ENCODE measurements around the gene RNF2. TPM values are rescaled to one million over a fixed set of nuclear protein-coding genes. Genes with fewer than 3 reads are reported as not detected.

Gene RNF2
- total and polyA plus RNA-seq, 10 of the 15 experiments (the other 5 are each of a cell fraction or from before 2014, with no cell fraction given), result 4.8 to 36.3 (median 15.1) TPM

DNA sequence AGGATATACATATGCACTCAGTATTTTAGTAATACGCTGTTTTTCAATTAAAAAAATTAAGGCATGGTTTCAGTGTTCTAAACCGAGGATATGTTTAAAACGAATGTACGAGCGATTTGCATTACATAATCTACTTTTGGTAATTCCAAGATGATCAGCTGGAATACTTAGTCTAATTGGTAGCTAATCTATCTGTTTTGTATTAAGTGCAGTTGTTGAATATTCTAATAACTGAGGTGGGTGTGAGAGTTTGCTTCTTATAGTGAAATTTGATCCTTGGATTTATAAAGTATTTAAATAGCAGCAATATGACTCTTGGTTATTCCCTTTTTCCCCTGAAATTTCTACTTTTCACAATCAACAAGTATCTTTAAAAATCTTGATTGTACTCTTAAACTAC, 1.3 kb downstream of the RNF2 start:
- no peak for FAIRE-seq
- no peaks in the 10 kb centered on the region for H4K20me1 ChIP-seq (ENCODE audit: control insufficient read depth, insufficient read depth)
- intact Hi-C loops (cut with micrococcal nuclease; ENCODE audit: unreplicated experiment) (loop anchor here (5.0 kb wide), 1 partner anchor 111 kb away; the partner anchor contains the start of genes SWT1 and TRMT1L), in situ Hi-C loops (cut with MboI) (no loop called here)
- no peaks in the 10 kb centered on the region for H3K9me3 ChIP-seq (replicated peaks; ENCODE audit: control insufficient read depth, insufficient read depth, low read length)
- H3K79me2 ChIP-seq (ENCODE audit: control insufficient read depth, insufficient read depth, low read length), result peaks cover 21% of the 10 kb centered on the region
- BruUV-seq (replicated peaks), result no TSS peak
- H3K27me3 ChIP-seq (replicated peaks in 1 of 2; ENCODE audit: control insufficient read depth in 2 of 2, insufficient read depth in 2 of 2, low read length in 1 of 2), result no peaks in the 10 kb centered on the region
- RAD21 ChIA-PET (ENCODE audit: unreplicated experiment), result interaction anchor here (1.3 to 5.2 kb wide), 4 partner anchors 15 to 193 kb away, joined by 3 to 35 read pairs (median 10); partner anchors contain the start of gene SWT1
- peak overlapping the region; percentile 32 for H3K9ac ChIP-seq (ENCODE audit: control insufficient read depth, insufficient read depth, low read length)
- 3% methylated on average over 5 of the region's 5 CpGs for WGBS (ENCODE audit: insufficient coverage, insufficient replicate concordance, low lambda C conversion rate, missing lambda C conversion rate)
- no peaks in the 10 kb centered on the region for H3K4me1 ChIP-seq (ENCODE audit: control insufficient read depth, insufficient read depth, low read length)
- TF ChIP-seq KDM1A (IDR thresholded peaks at IDR 0.05; ENCODE audit: borderline replicate concordance) (no peak), ZNF274 (IDR thresholded peaks at IDR 0.05; ENCODE audit: insufficient read depth, insufficient read length) (no peak), MTA3 (IDR thresholded peaks at IDR 0.05; ENCODE audit: borderline replicate concordance, low read length) (no peak), DPF2 (IDR thresholded peaks at IDR 0.05) (no peak), EGR1 (IDR thresholded peaks at IDR 0.05; ENCODE audit: borderline replicate concordance in 1 of 2, low read depth in 2 of 2, low read length in 2 of 2) (no peak), HDAC6 (IDR thresholded peaks at IDR 0.05; ENCODE audit: unreplicated experiment) (no peak), CEBPB (IDR thresholded peaks at IDR 0.05; ENCODE audit: borderline replicate concordance in 1 of 2, low read depth in 2 of 2, low read length in 2 of 2) (no peak), CREM (IDR thresholded peaks at IDR 0.05; ENCODE audit: low read depth) (no peak)
- TF ChIP-seq, protein P1, sequence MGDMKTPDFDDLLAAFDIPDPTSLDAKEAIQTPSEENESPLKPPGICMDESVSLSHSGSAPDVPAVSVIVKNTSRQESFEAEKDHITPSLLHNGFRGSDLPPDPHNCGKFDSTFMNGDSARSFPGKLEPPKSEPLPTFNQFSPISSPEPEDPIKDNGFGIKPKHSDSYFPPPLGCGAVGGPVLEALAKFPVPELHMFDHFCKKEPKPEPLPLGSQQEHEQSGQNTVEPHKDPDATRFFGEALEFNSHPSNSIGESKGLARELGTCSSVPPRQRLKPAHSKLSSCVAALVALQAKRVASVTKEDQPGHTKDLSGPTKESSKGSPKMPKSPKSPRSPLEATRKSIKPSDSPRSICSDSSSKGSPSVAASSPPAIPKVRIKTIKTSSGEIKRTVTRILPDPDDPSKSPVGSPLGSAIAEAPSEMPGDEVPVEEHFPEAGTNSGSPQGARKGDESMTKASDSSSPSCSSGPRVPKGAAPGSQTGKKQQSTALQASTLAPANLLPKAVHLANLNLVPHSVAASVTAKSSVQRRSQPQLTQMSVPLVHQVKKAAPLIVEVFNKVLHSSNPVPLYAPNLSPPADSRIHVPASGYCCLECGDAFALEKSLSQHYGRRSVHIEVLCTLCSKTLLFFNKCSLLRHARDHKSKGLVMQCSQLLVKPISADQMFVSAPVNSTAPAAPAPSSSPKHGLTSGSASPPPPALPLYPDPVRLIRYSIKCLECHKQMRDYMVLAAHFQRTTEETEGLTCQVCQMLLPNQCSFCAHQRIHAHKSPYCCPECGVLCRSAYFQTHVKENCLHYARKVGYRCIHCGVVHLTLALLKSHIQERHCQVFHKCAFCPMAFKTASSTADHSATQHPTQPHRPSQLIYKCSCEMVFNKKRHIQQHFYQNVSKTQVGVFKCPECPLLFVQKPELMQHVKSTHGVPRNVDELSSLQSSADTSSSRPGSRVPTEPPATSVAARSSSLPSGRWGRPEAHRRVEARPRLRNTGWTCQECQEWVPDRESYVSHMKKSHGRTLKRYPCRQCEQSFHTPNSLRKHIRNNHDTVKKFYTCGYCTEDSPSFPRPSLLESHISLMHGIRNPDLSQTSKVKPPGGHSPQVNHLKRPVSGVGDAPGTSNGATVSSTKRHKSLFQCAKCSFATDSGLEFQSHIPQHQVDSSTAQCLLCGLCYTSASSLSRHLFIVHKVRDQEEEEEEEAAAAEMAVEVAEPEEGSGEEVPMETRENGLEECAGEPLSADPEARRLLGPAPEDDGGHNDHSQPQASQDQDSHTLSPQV (IDR thresholded peaks at IDR 0.05), result no peak
- CTCF ChIA-PET, result interaction anchor here (4.8 kb wide), 1 partner anchor 123 kb away, joined by 38 read pairs; no protein-coding TSS in a partner anchor
- peak overlapping the region; percentile 46 for H3K4me2 ChIP-seq (ENCODE audit: control insufficient read depth, insufficient read depth)
- SMC1A ChIA-PET (ENCODE audit: uncharacterized antibody, unreplicated experiment), result interaction anchor here (0.8 to 3.6 kb wide), 10 partner anchors 10 to 291 kb away, joined by 3 to 15 read pairs (median 4); no protein-coding TSS in a partner anchor
- POLR2A ChIA-PET, result interaction anchor here (2.0 kb wide), 1 partner anchor 109 kb away, joined by 6 read pairs; no protein-coding TSS in a partner anchor
- no peak overlapping the region for H2AFZ ChIP-seq (ENCODE audit: control insufficient read depth, low read depth, low read length)
- no peaks in the 10 kb centered on the region for H3K36me3 ChIP-seq (ENCODE audit: control insufficient read depth in 2 of 2, insufficient read depth in 2 of 2, low read length in 1 of 2)
- peak overlapping the region; percentile 73 for H3K4me3 ChIP-seq
- DNase-seq (ENCODE audit: low read depth, low spot score), result no peak
- H3K27ac ChIP-seq (ENCODE audit: control insufficient read depth, insufficient read depth), result no peak overlapping the region
- no peak for ATAC-seq

All from GM12878 (cell line).